Gastroesophageal sphincter (tissue), 3 donors: ENCODE data around the gene GDA.

Experiments
- POLR2A ChIP-seq, 2 donors: fragments of 450-650 bp; IDR thresholded peaks; one replicate each; pipeline ENCODE4 v1.6.1; 2017; ENCODE audit warnings: antibody characterized with exemption in 2 of 2, mild to moderate bottlenecking in 2 of 2, moderate library complexity in 1 of 2
- TF ChIP-seq, protein P1 (sequence below), 4 experiments: fragments of 200-600 bp in 2 of 4; fragments of 450-650 bp in 2 of 4; sonication (generic) in 1 of 4; IDR thresholded peaks; one replicate each; pipeline ENCODE4 v1.5.1; 2017 to 2019; ENCODE audit warnings: antibody characterized with exemption in 4 of 4, mild to moderate bottlenecking in 2 of 4, moderate library complexity in 2 of 4

DNA sequence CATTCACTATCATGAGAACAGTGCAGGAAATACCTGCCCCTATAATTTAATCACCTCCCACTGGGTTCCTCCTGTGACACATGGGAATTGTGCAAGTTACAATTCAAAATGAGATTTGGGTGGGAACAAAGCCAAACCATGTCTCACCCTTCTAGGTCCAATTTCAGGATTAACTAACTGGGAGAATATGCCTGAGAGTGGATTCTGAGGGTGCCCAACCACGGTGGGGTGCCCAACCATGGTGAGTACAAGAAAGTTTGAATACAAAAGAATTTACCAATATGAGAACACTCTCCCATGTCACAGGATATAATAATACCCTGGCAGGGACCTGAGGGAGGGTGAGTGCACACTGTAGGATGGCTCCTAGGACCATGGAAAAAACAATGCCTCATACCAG lies 17.2 kb upstream of the GDA start:
- TF ChIP-seq, protein P1, sequence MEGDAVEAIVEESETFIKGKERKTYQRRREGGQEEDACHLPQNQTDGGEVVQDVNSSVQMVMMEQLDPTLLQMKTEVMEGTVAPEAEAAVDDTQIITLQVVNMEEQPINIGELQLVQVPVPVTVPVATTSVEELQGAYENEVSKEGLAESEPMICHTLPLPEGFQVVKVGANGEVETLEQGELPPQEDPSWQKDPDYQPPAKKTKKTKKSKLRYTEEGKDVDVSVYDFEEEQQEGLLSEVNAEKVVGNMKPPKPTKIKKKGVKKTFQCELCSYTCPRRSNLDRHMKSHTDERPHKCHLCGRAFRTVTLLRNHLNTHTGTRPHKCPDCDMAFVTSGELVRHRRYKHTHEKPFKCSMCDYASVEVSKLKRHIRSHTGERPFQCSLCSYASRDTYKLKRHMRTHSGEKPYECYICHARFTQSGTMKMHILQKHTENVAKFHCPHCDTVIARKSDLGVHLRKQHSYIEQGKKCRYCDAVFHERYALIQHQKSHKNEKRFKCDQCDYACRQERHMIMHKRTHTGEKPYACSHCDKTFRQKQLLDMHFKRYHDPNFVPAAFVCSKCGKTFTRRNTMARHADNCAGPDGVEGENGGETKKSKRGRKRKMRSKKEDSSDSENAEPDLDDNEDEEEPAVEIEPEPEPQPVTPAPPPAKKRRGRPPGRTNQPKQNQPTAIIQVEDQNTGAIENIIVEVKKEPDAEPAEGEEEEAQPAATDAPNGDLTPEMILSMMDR (IDR thresholded peaks at IDR 0.05) = no peak
- no peak for TF ChIP-seq POLR2A (IDR thresholded peaks at IDR 0.05)
